ENCODE data around the gene COP1.

- TF ChIP-seq CTCF (optimal IDR thresholded peaks at IDR 0.05 in 1 of 3, IDR thresholded peaks at IDR 0.05 in 1 of 3, conservative IDR thresholded peaks at IDR 0.05 in 1 of 3; ENCODE audit: extremely low read depth in 1 of 3, insufficient read depth in 2 of 3, low read length in 3 of 3), result no peak
- TF ChIP-seq EZH2 (IDR thresholded peaks at IDR 0.05; ENCODE audit: low read length), result no peak
Measured at GRCh38 chr1:176198413-176198812, 8.7 kb downstream of the COP1 start.
